Globus pallidus (tissue), 1 donor: ENCODE measurements around the gene KCNMA1.
A peak's percentile ranks its signal among the peaks of the same experiment; 100 is the strongest.

Experiments used
- DNase-seq: peaks from one replicate; pipeline ENCODE4 v3.0.0-alpha.2; 2015; ENCODE audit warnings: low spot score

KCNMA1 gene

GRCh38 chr10:77268721-77269120 lies 368.9 kb downstream of the KCNMA1 start:
- peak; percentile 35 for DNase-seq

DNA sequence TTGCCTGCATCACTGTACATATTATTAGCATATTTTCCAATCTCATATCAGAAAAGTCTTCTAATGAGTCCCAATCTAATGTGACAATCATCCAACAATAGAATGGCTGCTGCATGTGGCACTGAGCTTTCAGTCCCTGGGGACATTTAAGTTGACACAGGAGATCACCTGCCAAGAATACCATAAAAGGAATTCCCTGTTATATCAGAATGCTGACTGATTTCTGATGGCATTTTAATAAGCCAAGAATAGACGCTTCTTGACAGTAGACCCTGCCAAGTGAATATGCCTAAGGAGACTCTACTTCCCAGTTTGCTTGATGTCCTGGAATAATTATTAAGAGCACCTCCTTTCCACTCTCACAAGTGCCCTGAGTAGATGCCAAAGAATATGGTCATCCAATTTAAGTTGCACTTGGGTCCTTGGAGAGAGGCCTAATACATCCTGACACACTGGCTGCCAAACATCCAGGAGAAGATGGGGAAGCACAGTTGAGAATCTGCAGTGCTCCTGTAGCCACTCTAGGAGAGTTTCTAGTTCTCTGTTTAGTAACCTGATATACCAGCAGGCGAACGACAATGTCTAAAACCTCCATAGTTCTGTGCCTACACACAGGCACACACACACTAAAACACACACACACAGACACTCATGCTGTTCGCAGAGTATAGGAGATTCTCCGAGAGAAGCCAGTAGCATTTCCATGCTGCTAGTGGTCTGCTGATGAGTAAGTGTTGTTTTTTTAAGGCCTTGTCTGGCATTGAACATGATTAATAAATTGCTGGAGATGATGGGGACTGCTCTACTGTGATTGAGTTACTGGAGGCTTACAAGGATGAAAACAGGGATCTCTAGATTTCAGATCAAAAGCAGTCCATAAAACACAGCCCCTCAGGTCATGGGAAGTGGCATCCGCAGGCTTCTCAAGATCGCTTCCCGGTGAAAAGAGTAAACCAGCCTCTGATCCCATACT lies 369.6 kb downstream of the KCNMA1 start:
- DNase-seq = no peak

GRCh38 chr10:77266242-77266641 lies 371.4 kb downstream of the KCNMA1 start:
- no peak for DNase-seq

DNA sequence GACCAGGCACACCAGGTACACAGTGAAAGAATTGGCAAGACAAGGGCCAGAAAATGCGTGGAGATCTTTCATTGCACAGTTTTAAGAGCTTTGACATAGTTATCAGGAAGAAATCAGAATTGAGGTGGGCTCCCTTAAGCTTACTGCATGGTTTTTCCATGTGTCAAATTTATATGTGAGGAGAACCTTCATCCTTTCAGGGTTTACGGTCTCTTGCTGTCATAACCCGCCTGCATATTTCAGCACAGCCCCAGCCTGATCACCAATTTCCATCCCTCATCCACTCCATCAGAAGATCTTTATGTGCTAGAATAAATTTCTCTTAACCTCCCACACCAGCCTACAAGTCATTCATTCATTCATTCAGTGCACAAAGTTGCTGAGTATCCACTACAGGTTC lies 373.1 kb downstream of the KCNMA1 start:
- DNase-seq = no peak

GRCh38 chr10:77264107-77264506 lies 373.5 kb downstream of the KCNMA1 start:
- DNase-seq = no peak

DNA sequence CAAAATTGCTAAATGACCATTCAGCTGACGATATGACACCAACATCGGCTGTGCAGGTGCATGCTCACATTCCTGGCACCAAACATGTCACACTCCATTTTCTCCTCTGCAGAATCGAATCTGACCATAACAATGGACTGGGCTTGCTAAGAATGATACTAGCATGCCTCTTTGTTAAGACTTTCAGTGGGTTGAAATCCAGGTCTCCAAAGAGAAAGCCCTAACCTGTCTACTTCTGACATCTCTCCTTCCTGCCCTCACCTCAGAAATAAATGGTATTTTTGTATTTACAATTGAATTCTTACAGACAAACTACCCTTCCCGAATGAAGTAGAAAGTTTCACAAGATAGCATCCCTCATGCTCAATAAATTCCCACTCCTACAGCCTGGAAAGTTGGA lies 373.9 kb downstream of the KCNMA1 start:
- DNase-seq = no peak

DNA sequence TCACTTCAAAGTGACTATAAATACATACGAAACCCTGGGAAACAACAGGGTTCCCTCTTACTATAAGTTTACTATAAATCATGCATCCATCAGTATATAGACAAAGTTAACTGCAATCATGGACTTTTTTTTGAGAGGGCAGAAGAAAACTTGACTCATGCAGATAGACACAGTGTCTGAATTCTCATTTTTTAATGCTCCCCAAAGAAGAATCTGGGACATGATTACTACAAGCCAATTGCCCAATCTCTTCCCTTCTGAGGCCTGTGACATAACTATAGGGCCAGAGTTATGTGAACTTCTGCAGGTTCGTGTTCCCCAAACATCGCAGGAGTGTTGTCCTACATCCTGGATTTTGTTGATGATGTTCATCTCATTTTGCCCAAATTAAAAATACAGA lies 376.5 kb downstream of the KCNMA1 start:
- DNase-seq = no peak

- no peak for DNase-seq
These were observed 378.3 kb downstream of the KCNMA1 start for GRCh38 chr10:77259171-77259874.

DNA sequence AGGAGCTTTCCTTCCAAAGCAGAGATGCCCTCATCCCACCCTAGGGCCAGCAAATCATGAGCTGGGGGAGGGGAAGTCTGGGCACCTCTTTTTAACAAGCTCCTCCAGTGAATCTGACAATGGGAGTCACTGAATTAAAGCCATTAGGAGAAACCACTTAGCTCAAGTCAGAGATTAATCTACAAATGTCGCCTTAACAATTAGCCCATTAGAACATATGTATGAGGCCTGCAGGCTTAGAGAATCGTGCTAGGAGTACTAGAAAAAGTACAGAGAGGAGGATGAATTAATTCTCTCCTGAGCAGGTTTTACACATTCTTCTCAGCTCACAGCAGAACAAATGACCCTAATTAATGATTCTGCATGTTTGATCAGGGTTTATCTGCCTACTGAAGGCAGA lies 381.3 kb downstream of the KCNMA1 start:
- DNase-seq = no peak

- no peak for DNase-seq
These were observed 384.0 kb downstream of the KCNMA1 start for GRCh38 chr10:77253556-77254064.

DNA sequence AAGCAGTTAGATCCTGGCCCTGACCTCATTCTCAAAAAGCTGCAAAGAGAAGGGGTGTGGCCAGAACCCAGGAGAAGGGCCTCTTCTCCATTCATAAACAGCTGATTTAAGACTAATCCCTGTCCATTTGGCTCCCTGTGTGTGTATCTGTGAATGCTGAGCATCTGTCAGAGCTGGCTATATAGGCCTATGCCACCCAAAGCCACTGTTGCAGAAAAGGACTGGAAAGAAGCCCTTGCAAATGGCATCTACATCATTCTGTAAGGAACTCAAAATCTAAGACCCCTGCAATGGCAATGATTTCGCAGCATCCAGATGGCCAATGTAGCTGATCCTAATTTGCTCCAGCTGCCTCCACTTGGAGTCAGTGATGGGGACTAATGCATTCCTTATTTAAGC lies 384.5 kb downstream of the KCNMA1 start:
- DNase-seq = no peak

DNA sequence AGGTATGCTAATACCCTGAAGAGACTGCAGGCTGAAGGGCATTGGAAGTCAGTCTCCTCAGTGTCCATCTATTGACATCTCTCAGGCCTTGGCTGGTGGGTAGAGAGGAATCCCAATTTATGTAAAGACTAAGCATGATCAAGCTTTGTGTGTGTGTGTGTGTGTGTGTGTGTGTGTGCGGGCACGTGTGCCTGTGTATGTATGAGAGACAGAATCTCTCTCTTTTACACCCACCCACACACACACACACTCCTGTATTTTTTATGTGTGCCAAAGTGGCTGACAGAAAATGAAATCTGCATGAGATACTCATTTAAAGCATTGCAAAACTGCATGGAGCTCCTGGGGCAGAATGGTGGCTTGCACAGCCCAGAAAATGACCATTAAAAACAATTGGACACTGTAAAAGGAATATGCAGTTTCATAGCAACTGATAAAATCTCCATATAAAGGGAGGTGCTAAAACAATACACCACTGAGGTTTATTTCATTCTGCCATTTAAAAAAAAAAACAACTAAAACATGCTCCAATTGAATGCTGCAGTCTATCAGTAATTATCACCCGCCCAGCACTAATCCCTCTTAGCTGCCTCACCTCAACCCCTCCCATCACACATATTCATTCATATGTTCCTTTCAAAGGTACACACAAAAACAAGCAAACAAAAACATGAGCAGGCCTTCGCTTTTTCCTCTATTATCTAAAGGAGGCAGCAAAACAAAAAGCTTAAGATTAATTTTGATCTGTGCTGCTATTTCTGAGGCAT lies 385.0 kb downstream of the KCNMA1 start:
- no peak for DNase-seq

GRCh38 chr10:77251297-77252013 lies 386.2 kb downstream of the KCNMA1 start:
- no peak for DNase-seq

- no peak for DNase-seq
These were observed 387.6 kb downstream of the KCNMA1 start for GRCh38 chr10:77249901-77250459.

GRCh38 chr10:77248104-77248790 lies 389.4 kb downstream of the KCNMA1 start:
- no peak for DNase-seq

GRCh38 chr10:77247031-77247990 lies 390.3 kb downstream of the KCNMA1 start:
- DNase-seq = no peak

DNA sequence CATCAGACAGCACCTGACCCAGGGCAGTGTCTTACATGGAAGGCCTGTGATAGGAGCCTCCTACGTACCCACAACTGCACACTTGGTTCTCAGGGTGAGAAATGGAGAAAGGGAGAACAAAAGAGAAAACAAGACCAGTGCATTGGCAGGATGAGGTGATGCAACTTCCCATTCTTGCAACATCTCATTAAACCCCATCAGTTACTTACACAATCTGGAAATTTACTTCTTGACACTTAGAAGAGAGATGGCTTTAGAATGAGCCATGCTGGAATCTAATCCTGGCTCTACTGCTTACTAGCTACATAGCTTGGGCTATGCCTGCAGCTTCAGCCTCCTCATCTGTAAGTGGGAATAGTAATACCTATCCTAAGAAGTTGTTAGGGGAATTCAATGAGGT lies 391.7 kb downstream of the KCNMA1 start:
- DNase-seq = peak; percentile 33

- no peak for DNase-seq
These were observed 392.9 kb downstream of the KCNMA1 start for GRCh38 chr10:77244746-77245145.

- DNase-seq = no peak
These were observed 393.3 kb downstream of the KCNMA1 start for GRCh38 chr10:77244286-77244685.
